Activated CD8-positive, alpha-beta T cell treated with anti-CD3 and anti-CD28 coated beads for 36 hours (primary cell): ENCODE measurements around the gene EXOC3L4. TPM values are rescaled to one million over a fixed set of nuclear protein-coding genes. Genes with fewer than 3 reads are reported as not detected.

ENCODE experiments used
- ATAC-seq: fragments of 200-7000 bp; cut with Tn5 transposase; one replicate; pipeline ENCODE4 v1.10.0; 2021; ENCODE audit warnings: mild to moderate bottlenecking, moderate library complexity
- CTCF ChIA-PET: fragments of 350-600 bp; sonication (Branson Sonifier 250); formaldehyde crosslinking; loops from one replicate; lab custom pipeline; 2021; ENCODE audit warnings: antibody characterized with exemption; lab: Charles Lee
- POLR2A ChIA-PET: fragments of 350-600 bp; sonication (Branson Sonifier 250); formaldehyde crosslinking; loops from one replicate; lab custom pipeline; 2021; ENCODE audit warnings: antibody characterized with exemption; lab: Charles Lee
- DNase-seq: peaks from one replicate; pipeline ENCODE4 v3.0.0-alpha.2; 2020
- H3K27ac Mint-ChIP-seq: one replicate; pipeline ENCODE4 v1.8.0; 2021; ENCODE audit warnings: mild to moderate bottlenecking, mixed read lengths
- H3K27me3 Mint-ChIP-seq: one replicate; pipeline ENCODE4 v1.8.0; 2021; ENCODE audit warnings: mixed read lengths
- H3K36me3 Mint-ChIP-seq: one replicate; pipeline ENCODE4 v1.8.0; 2021; ENCODE audit warnings: low read depth, mixed read lengths
- H3K4me1 Mint-ChIP-seq: one replicate; pipeline ENCODE4 v1.8.0; 2021; ENCODE audit warnings: low read depth, mixed read lengths
- H3K4me3 Mint-ChIP-seq: one replicate; pipeline ENCODE4 v1.8.0; 2021; ENCODE audit warnings: mild to moderate bottlenecking, moderate library complexity, mixed read lengths
- H3K9me3 Mint-ChIP-seq: one replicate; pipeline ENCODE4 v1.8.0; 2021; ENCODE audit warnings: mixed read lengths
- CTCF ChIP-seq: fragments of 200-600 bp; IDR thresholded peaks from one replicate; pipeline ENCODE4 v1.8.0; 2022; ENCODE audit warnings: antibody characterized with exemption, mild to moderate bottlenecking
- intact Hi-C: fragments of 100-400 bp; cut with micrococcal nuclease; formaldehyde crosslinking; loops from one replicate; pipeline ENCODE4 v1.10.0; 2022
- total RNA-seq, 2 experiments: library from RNA; stranded (reverse); gene quantifications; one replicate each; pipeline ENCODE4 v1.2.3, GENCODE V29; 2021

The EXOC3L4 gene
- total RNA-seq, 2 experiments from 2014 or later = not detected

GRCh38 chr14:103108749-103109207, 14.3 kb downstream of the EXOC3L4 start:
- peaks cover 9% of the 10 kb centered on the region for H3K27me3 Mint-ChIP-seq
- ChIA-PET CTCF (no interaction called here), POLR2A (no interaction called here)
- peaks cover 6% of the 10 kb centered on the region for H3K4me1 Mint-ChIP-seq
- no peak for TF ChIP-seq CTCF
- H3K27ac Mint-ChIP-seq = peak overlapping the region; percentile 38
- no peaks in the 10 kb centered on the region for H3K36me3 Mint-ChIP-seq
- intact Hi-C loops = loop anchor here (10.0 kb wide), 1 partner anchor 186 kb away; no protein-coding TSS in a partner anchor
- no peaks in the 10 kb centered on the region for H3K9me3 Mint-ChIP-seq
- no peak overlapping the region for H3K4me3 Mint-ChIP-seq
- peak; percentile 72 for DNase-seq
- peak; percentile 77 for ATAC-seq

- Mint-ChIP-seq H3K36me3 (no peaks in the 10 kb centered on the region), H3K4me3 (no peak overlapping the region), H3K27ac (no peak overlapping the region), H3K9me3 (no peaks in the 10 kb centered on the region), H3K27me3 (peaks cover 7% of the 10 kb centered on the region), H3K4me1 (peaks cover 6% of the 10 kb centered on the region)
- no peak for TF ChIP-seq CTCF
- ChIA-PET POLR2A (no interaction called here), CTCF (no interaction called here)
- ATAC-seq (no peak), DNase-seq (no peak)
- intact Hi-C loops = loop anchor here (10.0 kb wide), 1 partner anchor 185 kb away; no protein-coding TSS in a partner anchor
These were observed 15.3 kb downstream of the EXOC3L4 start for GRCh38 chr14:103109535-103110441.

- Mint-ChIP-seq H3K36me3 (no peaks in the 10 kb centered on the region), H3K4me1 (peaks cover 7% of the 10 kb centered on the region), H3K27me3 (peaks cover 2% of the 10 kb centered on the region), H3K9me3 (no peaks in the 10 kb centered on the region), H3K27ac (no peak overlapping the region), H3K4me3 (no peak overlapping the region)
- TF ChIP-seq CTCF = no peak
- ChIA-PET POLR2A (no interaction called here), CTCF (no interaction called here)
- DNase-seq (no peak), ATAC-seq (no peak)
- intact Hi-C loops = no loop called here
These were observed 16.2 kb downstream of the EXOC3L4 start for GRCh38 chr14:103110681-103111231.

- peaks cover 7% of the 10 kb centered on the region for H3K4me1 Mint-ChIP-seq
- intact Hi-C loops = no loop called here
- no peaks in the 10 kb centered on the region for H3K36me3 Mint-ChIP-seq
- TF ChIP-seq CTCF = no peak
- DNase-seq = no peak
- H3K27me3 Mint-ChIP-seq = no peaks in the 10 kb centered on the region
- CTCF ChIA-PET = no interaction called here
- POLR2A ChIA-PET = no interaction called here
- H3K9me3 Mint-ChIP-seq = no peaks in the 10 kb centered on the region
- H3K27ac Mint-ChIP-seq = no peak overlapping the region
- H3K4me3 Mint-ChIP-seq = no peak overlapping the region
- no peak for ATAC-seq
These were observed 16.8 kb downstream of the EXOC3L4 start for GRCh38 chr14:103111232-103111868.
